SK-N-SH treated with all-trans-retinoic acid at 6 μM for 48 hours (cell line): ENCODE results near the gene C12orf42.

Experiments used
- ATAC-seq: fragments of 200-7000 bp; cut with Tn5 transposase; 3 replicates; pipeline ENCODE4 v1.9.1; 2020; ENCODE audit warnings: mild to moderate bottlenecking, moderate library complexity
- ARNTL ChIP-seq: fragments of 450-650 bp; formaldehyde crosslinking; IDR thresholded peaks from 2 replicates; pipeline ENCODE4 v1.5.0; 2020; ENCODE audit warnings: low read depth, mild to moderate bottlenecking, moderate library complexity, borderline replicate concordance
- BACH2 ChIP-seq: fragments of 250-450 bp; sonication (Bioruptor Pico); IDR thresholded peaks from 2 replicates; pipeline ENCODE4 v1.9.0; 2021; ENCODE audit warnings: mild to moderate bottlenecking, borderline replicate concordance
- CREB5 ChIP-seq: fragments of 250-450 bp; sonication (Bioruptor Pico); IDR thresholded peaks from 2 replicates; pipeline ENCODE4 v1.5.1; 2020; ENCODE audit warnings: low read depth, mild to moderate bottlenecking, moderate library complexity
- CSDC2 ChIP-seq: fragments of 250-450 bp; sonication (Bioruptor Pico); IDR thresholded peaks from 2 replicates; pipeline ENCODE4 v1.5.0; 2020; ENCODE audit warnings: mild to moderate bottlenecking, moderate library complexity
- CSRNP3 ChIP-seq: fragments of 250-450 bp; sonication (Bioruptor Pico); IDR thresholded peaks from 2 replicates; pipeline ENCODE4 v1.5.1; 2021; ENCODE audit warnings: mild to moderate bottlenecking, moderate library complexity
- GLIS3 ChIP-seq: fragments of 250-450 bp; sonication (Bioruptor Pico); IDR thresholded peaks from 2 replicates; pipeline ENCODE4 v1.5.0; 2020; ENCODE audit warnings: mild to moderate bottlenecking, moderate library complexity
- ISL1 ChIP-seq: fragments of 250-450 bp; sonication (Bioruptor Pico); IDR thresholded peaks from 2 replicates; pipeline ENCODE4 v2.1.2; 2022; ENCODE audit warnings: mild to moderate bottlenecking, moderate library complexity
- OSR1 ChIP-seq: fragments of 250-450 bp; sonication (Bioruptor Pico); IDR thresholded peaks from 2 replicates; pipeline ENCODE4 v1.8.0; 2022; ENCODE audit warnings: moderate library complexity, mild to moderate bottlenecking, inconsistent platforms
- PATZ1 ChIP-seq: fragments of 250-450 bp; sonication (Bioruptor Pico); IDR thresholded peaks from 2 replicates; pipeline ENCODE4 v1.8.0; 2020; ENCODE audit warnings: mild to moderate bottlenecking, moderate library complexity, borderline replicate concordance
- POU6F1 ChIP-seq: fragments of 250-450 bp; sonication (Bioruptor Pico); IDR thresholded peaks from 2 replicates; pipeline ENCODE4 v1.8.0; 2021; ENCODE audit warnings: low read depth, mild to moderate bottlenecking, moderate library complexity, borderline replicate concordance
- PPARA ChIP-seq: fragments of 250-450 bp; sonication (Bioruptor Pico); IDR thresholded peaks from 2 replicates; pipeline ENCODE4 v1.5.0; 2020; ENCODE audit warnings: mild to moderate bottlenecking, borderline replicate concordance
- RARB ChIP-seq: fragments of 250-450 bp; sonication (Bioruptor Pico); IDR thresholded peaks from 2 replicates; pipeline ENCODE4 v1.8.0; 2021; ENCODE audit warnings: mild to moderate bottlenecking, moderate library complexity
- SNAI2 ChIP-seq: fragments of 250-450 bp; sonication (Bioruptor Pico); IDR thresholded peaks from 2 replicates; pipeline ENCODE4 v1.5.0; 2020; ENCODE audit warnings: mild to moderate bottlenecking, moderate library complexity
- TCF4 ChIP-seq: fragments of 250-450 bp; sonication (Bioruptor Pico); IDR thresholded peaks from 2 replicates; pipeline ENCODE4 v1.8.0; 2021; ENCODE audit warnings: mild to moderate bottlenecking, moderate library complexity, borderline replicate concordance
- TOX ChIP-seq: fragments of 250-450 bp; sonication (Bioruptor Pico); IDR thresholded peaks from 2 replicates; pipeline ENCODE4 v1.8.0; 2021; ENCODE audit warnings: mild to moderate bottlenecking, moderate library complexity, borderline replicate concordance
- TSHZ2 ChIP-seq: fragments of 250-450 bp; sonication (Bioruptor Pico); IDR thresholded peaks from 2 replicates; pipeline ENCODE4 v1.5.0; 2020; ENCODE audit warnings: mild to moderate bottlenecking, moderate library complexity
- ZC3H10 ChIP-seq: fragments of 250-450 bp; sonication (Bioruptor Pico); IDR thresholded peaks from 2 replicates; pipeline ENCODE4 v1.5.1; 2021; ENCODE audit warnings: mild to moderate bottlenecking, moderate library complexity
- ZFP3 ChIP-seq: fragments of 250-450 bp; sonication (Bioruptor Pico); IDR thresholded peaks from 2 replicates; pipeline ENCODE4 v1.5.0; 2020; ENCODE audit warnings: mild to moderate bottlenecking, moderate library complexity
- ZFP30 ChIP-seq: fragments of 450-650 bp; formaldehyde crosslinking; IDR thresholded peaks from 2 replicates; pipeline ENCODE4 v1.5.0; 2022; ENCODE audit warnings: mild to moderate bottlenecking, moderate library complexity
- ZNF70 ChIP-seq: fragments of 450-650 bp; formaldehyde crosslinking; IDR thresholded peaks from 2 replicates; pipeline ENCODE4 v1.5.0; 2020; ENCODE audit warnings: mild to moderate bottlenecking, moderate library complexity
- ZNF8 ChIP-seq: fragments of 450-650 bp; formaldehyde crosslinking; IDR thresholded peaks from 2 replicates; pipeline ENCODE4 v1.5.0; 2020; ENCODE audit warnings: mild to moderate bottlenecking, moderate library complexity

C12orf42 gene

GRCh38 chr12:103353913-103354312 is 141.9 kb downstream of the C12orf42 start:
- no peak for ATAC-seq
- no peak for TF ChIP-seq ZNF70
- no peak for TF ChIP-seq ZFP3 (CRISPR knock-in tag)
- TF ChIP-seq TSHZ2 (CRISPR knock-in tag), result no peak
- TF ChIP-seq BACH2, result no peak
- TF ChIP-seq ZNF8 (CRISPR knock-in tag), result no peak
- no peak for TF ChIP-seq ISL1 (CRISPR knock-in tag)
- no peak for TF ChIP-seq PATZ1
- TF ChIP-seq ZFP30 (CRISPR knock-in tag), result no peak
- TF ChIP-seq CSRNP3 (CRISPR knock-in tag), result no peak
- TF ChIP-seq TOX, result no peak
- TF ChIP-seq TCF4 (CRISPR knock-in tag), result no peak
- no peak for TF ChIP-seq GLIS3 (CRISPR knock-in tag)
- no peak for TF ChIP-seq RARB
- TF ChIP-seq SNAI2 (CRISPR knock-in tag), result no peak
- TF ChIP-seq CSDC2 (CRISPR knock-in tag), result no peak
- no peak for TF ChIP-seq ZC3H10 (CRISPR knock-in tag)

GRCh38 chr12:103350116-103350515 is 145.7 kb downstream of the C12orf42 start:
- TF ChIP-seq CREB5 (CRISPR knock-in tag) (no peak), CSDC2 (CRISPR knock-in tag) (no peak)
- no peak for ATAC-seq

- TF ChIP-seq PPARA (CRISPR knock-in tag) (no peak), ZNF70 (0 out of 2 replicates have a peak, but pooled peaks have one; percentile 14)
- ATAC-seq, result no peak
These were observed 146.8 kb downstream of the C12orf42 start for GRCh38 chr12:103348935-103349334.

GRCh38 chr12:103336940-103337339 is 158.8 kb downstream of the C12orf42 start:
- TF ChIP-seq PPARA (CRISPR knock-in tag) (no peak), ARNTL (no peak), TCF4 (CRISPR knock-in tag) (no peak), GLIS3 (CRISPR knock-in tag) (no peak), PATZ1 (no peak), POU6F1 (CRISPR knock-in tag) (no peak), OSR1 (CRISPR knock-in tag) (no peak), TSHZ2 (CRISPR knock-in tag) (no peak), ZFP3 (CRISPR knock-in tag) (no peak), CSRNP3 (CRISPR knock-in tag) (no peak), ISL1 (CRISPR knock-in tag) (no peak)
- TF ChIP-seq, all 23 proteins: peak for 0
- no peak for ATAC-seq
